ENCODE results near the gene METTL1.

DNA sequence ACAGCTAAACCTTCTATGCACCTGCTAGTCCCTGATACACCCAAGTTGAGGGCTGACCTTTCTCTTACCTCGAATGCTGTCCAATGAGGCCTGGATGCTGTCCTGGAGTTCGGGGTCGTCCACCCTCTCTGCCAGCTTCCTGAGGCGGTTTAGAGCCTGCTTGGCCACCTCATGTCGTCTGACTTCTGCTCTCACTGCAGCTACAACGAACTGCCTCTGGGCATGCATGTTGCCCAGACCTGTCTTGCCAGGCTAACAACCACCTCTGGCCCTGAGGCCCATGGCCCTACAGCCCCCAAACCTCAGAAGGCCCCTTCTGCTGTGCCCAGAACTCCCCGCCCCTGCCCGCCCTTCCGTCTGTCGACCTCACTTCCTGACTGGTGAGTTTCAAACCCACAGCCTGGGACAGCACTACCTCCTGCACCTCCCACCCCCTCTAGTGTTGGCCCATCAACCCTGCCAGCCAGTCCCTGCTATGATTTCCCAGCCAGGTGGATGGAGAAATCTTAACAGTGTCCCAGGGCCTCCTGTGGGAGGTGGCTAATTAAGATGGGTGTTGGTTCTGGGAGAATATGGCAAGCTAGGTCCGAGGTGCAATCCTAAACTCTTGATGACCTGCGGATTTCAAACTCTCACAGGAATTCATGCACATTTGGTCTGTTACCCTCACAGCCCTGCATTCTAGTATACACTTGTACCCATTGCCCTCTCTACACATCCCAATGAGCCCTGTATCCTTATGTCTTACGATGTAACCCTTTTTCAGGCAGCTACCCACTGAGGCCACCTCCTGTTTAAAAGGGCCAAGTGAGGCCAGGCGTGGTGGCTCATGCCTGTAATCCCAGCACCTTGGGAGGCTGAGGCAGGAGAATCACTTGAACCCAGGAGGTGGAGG lies 29.8 kb downstream of the METTL1 start:
- TF ChIP-seq CTCF (conservative IDR thresholded peaks at IDR 0.05; ENCODE audit: low read length) = peak; percentile 74
- no peak for TF ChIP-seq EZH2phosphoT487 (IDR thresholded peaks at IDR 0.05; ENCODE audit: borderline replicate concordance)

Measured in Loucy (cell line).